Measurements from ENCODE around the gene GADD45G. TPM values are rescaled to one million over a fixed set of nuclear protein-coding genes. Genes with fewer than 3 reads are reported as not detected.
A peak's percentile ranks its signal among the peaks of the same experiment; 100 is the strongest.

The GADD45G gene
- total RNA-seq, 1 experiment from 2014 or later, result 10.6 TPM

- DNase-seq (ENCODE audit: low spot score) (peak; percentile 54), ATAC-seq (peak; percentile 3)
- Mint-ChIP-seq H3K36me3 (0 out of 2 replicates have a peak, but pooled peaks cover 6% of the 10 kb centered on the region), H3K9me3 (no peaks in the 10 kb centered on the region), H3K27me3 (ENCODE audit: low read depth) (peaks cover 36% of the 10 kb centered on the region), H3K27ac (no peak overlapping the region), H3K4me3 (peak overlapping the region; percentile 81), H3K4me1 (peaks cover 30% of the 10 kb centered on the region)
- ChIA-PET CTCF (interaction anchor here (1.0 to 6.2 kb wide), 6 partner anchors 8 to 495 kb away, joined by 3 to 157 read pairs (median 10); no protein-coding TSS in a partner anchor), POLR2A (interaction anchor here (1.5 to 2.1 kb wide), 3 partner anchors 13 to 489 kb away, joined by 3 to 11 read pairs (median 8); no protein-coding TSS in a partner anchor)
- TF ChIP-seq ZNF532 (CRISPR knock-in tag; IDR thresholded peaks at IDR 0.05; ENCODE audit: borderline replicate concordance) (no peak), AFF4 (CRISPR knock-in tag; IDR thresholded peaks at IDR 0.05; ENCODE audit: borderline replicate concordance) (0 out of 2 replicates have a peak, but pooled peaks have one; percentile 43)
Measured at GRCh38 chr9:89606049-89606623, 1.3 kb downstream of the GADD45G start.

- POLR2A ChIA-PET, result interaction anchor here (1.2 kb wide), 1 partner anchor 81 kb away, joined by 3 read pairs; no protein-coding TSS in a partner anchor
- CTCF ChIA-PET, result interaction anchor here (1.0 to 2.7 kb wide), 3 partner anchors 9 to 13 kb away, joined by 3 to 16 read pairs (median 8); no protein-coding TSS in a partner anchor
- H3K27me3 Mint-ChIP-seq (ENCODE audit: low read depth), result peaks cover 40% of the 10 kb centered on the region
- DNase-seq (ENCODE audit: low spot score), result peak; percentile 41
- H3K4me3 Mint-ChIP-seq, result peak overlapping the region; percentile 81
- H3K9me3 Mint-ChIP-seq, result peaks cover 4% of the 10 kb centered on the region
- peaks cover 30% of the 10 kb centered on the region for H3K4me1 Mint-ChIP-seq
- TF ChIP-seq ATF2 (CRISPR knock-in tag; IDR thresholded peaks at IDR 0.05; ENCODE audit: borderline replicate concordance, low read depth) (no peak), MAX (CRISPR knock-in tag; IDR thresholded peaks at IDR 0.05) (0 out of 2 replicates have a peak, but pooled peaks have one; percentile 34), E2F4 (CRISPR knock-in tag; IDR thresholded peaks at IDR 0.05; ENCODE audit: borderline replicate concordance, low read depth) (no peak), ATF3 (CRISPR knock-in tag; conservative IDR thresholded peaks at IDR 0.05) (no peak)
- peaks cover 9% of the 10 kb centered on the region for H3K36me3 Mint-ChIP-seq
- ATAC-seq, result no peak
- no peak overlapping the region for H3K27ac Mint-ChIP-seq
Measured at GRCh38 chr9:89606624-89607311, 2.0 kb downstream of the GADD45G start.
